Measurements from ENCODE around the gene C1QL4. TPM values are rescaled to one million over a fixed set of nuclear protein-coding genes. Genes with fewer than 3 reads are reported as not detected.

C1QL4 gene
- total RNA-seq, 3 donors from 2014 or later, result 0.33 to 0.44 TPM; not detected in 1

- Histone ChIP-seq H3K4me3 (no peak overlapping the region), H3K4me1 (no peaks in the 10 kb centered on the region), H3K9me3 (no peaks in the 10 kb centered on the region), H3K36me3 (no peaks in the 10 kb centered on the region), H3K27ac (no peak overlapping the region), H3K27me3 (no peaks in the 10 kb centered on the region)
- no peak for TF ChIP-seq POLR2A (IDR thresholded peaks at IDR 0.05)
- no peak for TF ChIP-seq POLR2AphosphoS5 (IDR thresholded peaks at IDR 0.05)
- peak; percentile 11 to 28 (median 16) for TF ChIP-seq CTCF (IDR thresholded peaks at IDR 0.05)
- intact Hi-C loops (cut with DNase I; ENCODE audit: low total_unique reads), result no loop called here
- DNase-seq (ENCODE audit: low spot score in 2 of 2), result no peak
These were observed 32.6 kb upstream of the C1QL4 start for GRCh38 chr12:49369411-49370145.

DNA sequence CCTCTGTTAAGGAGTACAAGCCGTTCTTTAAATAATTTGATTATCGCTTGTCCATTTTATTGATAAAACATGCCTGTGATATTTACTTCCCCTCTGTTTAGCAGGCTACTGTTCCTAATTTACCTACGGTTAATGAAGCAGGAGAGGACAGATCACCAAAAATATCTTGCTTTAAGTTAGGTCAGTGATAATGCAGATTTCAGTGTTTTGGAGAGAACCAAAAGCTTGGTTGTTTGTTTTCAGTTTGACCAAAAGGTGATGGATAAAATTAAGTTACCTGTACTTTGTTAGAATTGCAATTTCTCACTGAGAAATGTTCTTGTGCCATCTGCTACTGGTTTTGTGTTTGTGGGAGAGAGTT is 31.2 kb upstream of the C1QL4 start:
- DNase-seq (ENCODE audit: low spot score in 2 of 2), result no peak
- TF ChIP-seq POLR2AphosphoS5 (IDR thresholded peaks at IDR 0.05) (no peak), CTCF (IDR thresholded peaks at IDR 0.05) (no peak), POLR2A (IDR thresholded peaks at IDR 0.05) (no peak)
- H3K27ac ChIP-seq, result peak overlapping the region; percentile 91 to 93
- intact Hi-C loops (cut with DNase I; ENCODE audit: low total_unique reads), result no loop called here
- peak overlapping the region; percentile 84 to 90 (median 86) for H3K4me3 ChIP-seq
- no peaks in the 10 kb centered on the region for H3K4me1 ChIP-seq
- H3K36me3 ChIP-seq, result no peaks in the 10 kb centered on the region
- H3K27me3 ChIP-seq, result no peaks in the 10 kb centered on the region
- H3K9me3 ChIP-seq, result no peaks in the 10 kb centered on the region

GRCh38 chr12:49367381-49368239 is 30.6 kb upstream of the C1QL4 start, which contains the start of gene SPATS2:
Gene SPATS2, plus strand, starts transcription at chr12:49367462. Its CDS starts 93,551 bp downstream, at chr12:49461013.
- Histone ChIP-seq H3K36me3 (no peaks in the 10 kb centered on the region), H3K9me3 (no peaks in the 10 kb centered on the region), H3K27ac (peak within 1 kb of the TSS; percentile 91 to 93), H3K27me3 (no peaks in the 10 kb centered on the region), H3K4me1 (no peaks in the 10 kb centered on the region), H3K4me3 (peak within 1 kb of the TSS; percentile 84 to 90 (median 86))
- intact Hi-C loops (cut with DNase I; ENCODE audit: low total_unique reads), result no loop called here
- TF ChIP-seq CTCF (IDR thresholded peaks at IDR 0.05) (no peak), POLR2AphosphoS5 (IDR thresholded peaks at IDR 0.05) (no peak), POLR2A (IDR thresholded peaks at IDR 0.05) (peak; percentile 30)
- peak; percentile 90 for DNase-seq (ENCODE audit: low spot score in 2 of 2)

DNA sequence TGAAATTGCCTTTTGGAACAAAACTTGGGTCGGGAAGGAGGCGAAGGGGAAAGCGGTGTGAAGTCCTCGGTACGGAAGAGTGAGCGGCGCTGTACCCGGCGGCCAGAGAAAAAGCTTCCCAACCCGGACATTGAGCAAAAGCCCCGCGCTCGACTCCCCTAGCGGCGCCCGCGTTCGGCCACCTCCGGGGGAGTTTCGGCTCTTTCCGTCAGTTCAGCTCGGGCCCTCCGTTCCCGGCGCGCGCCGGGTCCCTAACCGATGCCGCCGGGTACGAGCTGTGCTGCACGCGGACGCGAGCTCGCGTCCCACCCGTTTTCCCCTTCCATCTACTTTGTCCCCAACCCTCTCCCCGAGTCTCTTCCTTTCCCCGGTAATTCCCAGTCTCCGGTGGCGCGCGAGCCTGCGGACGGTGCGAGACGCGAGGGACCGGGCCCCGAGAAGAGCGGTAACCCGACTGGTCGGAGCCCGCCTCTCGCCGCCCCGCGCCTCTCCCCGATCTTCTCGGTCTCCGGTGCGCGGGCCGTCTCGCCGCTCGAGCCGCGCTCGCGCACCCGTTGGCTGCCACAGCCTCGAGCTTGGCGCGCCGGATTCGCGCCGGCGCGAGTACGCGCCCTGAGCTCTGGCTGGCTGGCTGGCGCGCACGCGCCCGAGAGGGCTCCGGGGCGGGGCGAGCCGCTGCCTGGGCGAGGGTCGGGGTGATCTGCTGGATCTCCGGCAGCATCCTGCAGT is 29.8 kb upstream of the C1QL4 start:
- H3K4me3 ChIP-seq, result peak overlapping the region; percentile 84 to 90 (median 86)
- peak; percentile 68 to 79 for DNase-seq (ENCODE audit: low spot score in 2 of 2)
- H3K4me1 ChIP-seq, result no peaks in the 10 kb centered on the region
- no peaks in the 10 kb centered on the region for H3K9me3 ChIP-seq
- H3K36me3 ChIP-seq, result no peaks in the 10 kb centered on the region
- H3K27me3 ChIP-seq, result no peaks in the 10 kb centered on the region
- TF ChIP-seq CTCF (IDR thresholded peaks at IDR 0.05) (peak in 2 of 3 donors; percentile 35 to 41), POLR2A (IDR thresholded peaks at IDR 0.05) (no peak), POLR2AphosphoS5 (IDR thresholded peaks at IDR 0.05) (peak in 1 of 3 donors; percentile 31)
- intact Hi-C loops (cut with DNase I; ENCODE audit: low total_unique reads), result no loop called here
- H3K27ac ChIP-seq, result peak overlapping the region; percentile 91 to 93
